IgD-negative memory B cell (primary cell): ENCODE measurements around the gene PYROXD2. TPM values are rescaled to one million over a fixed set of nuclear protein-coding genes. Genes with fewer than 3 reads are reported as not detected.

Source experiments
- H3K27ac Mint-ChIP-seq, 3 donors: one replicate each; pipeline ENCODE4 v1.8.0; 2020 to 2022; ENCODE audit warnings: mild to moderate bottlenecking in 3 of 3, mixed read lengths in 3 of 3, moderate library complexity in 1 of 3
- H3K27me3 Mint-ChIP-seq: one replicate; pipeline ENCODE4 v1.8.0; 2021; ENCODE audit warnings: mixed read lengths
- H3K36me3 Mint-ChIP-seq: one replicate; pipeline ENCODE4 v1.8.0; 2020; ENCODE audit warnings: mild to moderate bottlenecking, mixed read lengths
- H3K4me1 Mint-ChIP-seq, 3 donors: one replicate each; pipeline ENCODE4 v1.8.0; 2020 to 2022; ENCODE audit warnings: mixed read lengths in 3 of 3, mild to moderate bottlenecking in 1 of 3
- H3K4me3 Mint-ChIP-seq, 4 donors: one replicate each; pipeline ENCODE4 v1.8.0; 2020 to 2022; ENCODE audit warnings: mild to moderate bottlenecking in 4 of 4, mixed read lengths in 4 of 4, moderate library complexity in 3 of 4
- H3K9me3 Mint-ChIP-seq, 3 donors: one replicate each; pipeline ENCODE4 v1.8.0; 2020 to 2021; ENCODE audit warnings: mixed read lengths in 3 of 3, mild to moderate bottlenecking in 1 of 3
- polyA plus RNA-seq: library from polyadenylated mRNA; unstranded; fragments of 300-500 nt; fragmentation: Illumina TruSeq; gene quantifications from one replicate; pipeline ENCODE4 v1.2.3, GENCODE V29; 2021

PYROXD2 gene
- polyA plus RNA-seq, 1 donor from 2014 or later, result 0.58 TPM

DNA sequence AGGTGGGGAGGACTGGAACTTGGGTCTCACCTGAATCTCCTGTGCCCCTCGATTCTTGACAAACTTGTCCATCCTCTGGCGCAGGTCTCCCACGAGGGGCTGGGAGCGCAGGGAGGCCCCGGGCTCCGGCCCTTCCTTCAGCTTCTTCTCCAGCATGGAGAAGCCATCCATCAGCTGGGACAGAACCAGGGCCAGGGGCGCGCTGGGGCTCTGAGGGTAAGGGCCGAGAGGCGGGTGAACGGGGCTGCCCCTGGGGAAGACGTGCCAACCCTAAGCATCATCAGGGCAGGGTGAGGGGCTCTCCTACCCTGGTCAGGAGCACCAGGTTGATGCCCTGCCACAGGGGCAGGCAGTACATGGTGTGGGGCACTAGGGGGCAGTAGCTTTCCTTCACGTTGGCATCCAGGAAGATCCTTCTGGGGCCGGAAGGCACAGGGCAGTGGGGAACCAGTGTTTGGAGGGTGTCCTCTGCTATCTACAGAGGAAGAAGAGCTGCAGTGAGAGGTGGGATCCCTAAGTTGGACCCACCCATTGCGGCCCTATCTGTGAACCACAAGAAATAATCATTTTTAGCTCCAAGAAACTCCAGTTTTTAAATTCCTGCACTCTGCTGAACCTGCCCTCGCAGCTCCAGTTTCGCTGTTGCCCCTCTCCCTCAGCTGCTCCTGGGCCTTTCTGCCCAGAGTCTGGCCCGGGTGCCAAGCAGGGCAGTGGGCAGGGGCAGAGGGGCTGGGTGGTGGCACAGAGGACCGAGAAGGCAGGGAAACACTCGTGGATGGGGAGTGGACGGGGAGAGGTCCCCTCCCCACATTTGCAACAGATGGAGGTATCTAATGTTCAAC, 10.8 kb upstream of the PYROXD2 start:
- Mint-ChIP-seq H3K9me3 (no peaks in the 10 kb centered on the region), H3K4me1 (peaks cover 0 to 3% (median 0%) of the 10 kb centered on the region in 3 donors), H3K4me3 (no peak overlapping the region), H3K36me3 (no peaks in the 10 kb centered on the region), H3K27ac (no peak overlapping the region), H3K27me3 (no peaks in the 10 kb centered on the region)

GRCh38 chr10:98424295-98425254, 9.6 kb upstream of the PYROXD2 start:
- no peak overlapping the region for H3K4me3 Mint-ChIP-seq
- H3K36me3 Mint-ChIP-seq, result no peaks in the 10 kb centered on the region
- no peak overlapping the region for H3K27ac Mint-ChIP-seq
- H3K9me3 Mint-ChIP-seq, result no peaks in the 10 kb centered on the region
- H3K27me3 Mint-ChIP-seq, result no peaks in the 10 kb centered on the region
- peaks cover 0 to 3% (median 0%) of the 10 kb centered on the region in 3 donors for H3K4me1 Mint-ChIP-seq

DNA sequence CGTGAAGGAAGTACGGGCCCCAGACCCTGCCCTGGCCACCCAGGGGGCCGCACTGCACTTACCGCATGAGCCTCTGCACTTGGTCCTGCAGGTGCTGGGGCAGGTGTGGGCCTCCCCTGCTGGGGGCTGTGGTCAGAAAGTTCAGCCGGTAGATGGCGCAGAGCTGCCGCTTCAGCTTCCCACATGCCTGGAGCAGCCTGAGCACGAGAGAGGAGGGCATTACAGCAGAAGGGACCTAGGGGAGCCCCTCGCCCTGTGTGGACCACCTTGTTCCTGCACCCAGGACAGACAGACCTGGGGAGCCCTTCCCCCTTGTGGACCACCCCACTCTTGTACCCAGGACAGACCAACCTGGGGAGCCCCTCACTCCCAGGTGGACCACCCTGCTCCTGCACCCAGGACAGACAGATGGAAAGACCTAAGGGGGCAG, 8.7 kb upstream of the PYROXD2 start:
- H3K27ac Mint-ChIP-seq, result no peak overlapping the region
- peaks cover 0 to 3% (median 0%) of the 10 kb centered on the region in 3 donors for H3K4me1 Mint-ChIP-seq
- no peaks in the 10 kb centered on the region for H3K9me3 Mint-ChIP-seq
- H3K36me3 Mint-ChIP-seq, result no peaks in the 10 kb centered on the region
- H3K4me3 Mint-ChIP-seq, result no peak overlapping the region
- no peaks in the 10 kb centered on the region for H3K27me3 Mint-ChIP-seq

DNA sequence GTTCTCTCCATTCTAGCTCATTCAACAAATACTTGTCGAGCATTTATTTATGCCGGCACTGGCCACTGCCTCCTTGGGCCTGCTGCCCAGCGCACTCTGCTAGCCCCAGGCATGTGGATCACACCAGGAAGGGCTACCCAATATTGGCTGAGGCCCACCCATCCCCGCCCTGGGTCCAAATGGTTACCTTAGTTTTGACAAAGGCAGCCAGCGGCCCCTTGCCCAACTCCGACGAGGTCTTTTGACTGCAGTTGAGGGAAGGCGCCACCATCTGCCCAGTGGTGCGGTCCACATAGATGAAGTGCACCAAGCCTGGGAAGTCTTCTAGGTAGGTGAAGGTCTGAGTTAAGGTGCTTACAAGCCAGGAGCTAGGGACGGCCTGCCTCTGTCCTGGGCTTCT, 7.2 kb upstream of the PYROXD2 start:
- Mint-ChIP-seq H3K27me3 (no peaks in the 10 kb centered on the region), H3K4me3 (no peak overlapping the region), H3K9me3 (no peaks in the 10 kb centered on the region), H3K36me3 (no peaks in the 10 kb centered on the region), H3K27ac (no peak overlapping the region), H3K4me1 (peaks cover 0 to 3% (median 0%) of the 10 kb centered on the region in 3 donors)

DNA sequence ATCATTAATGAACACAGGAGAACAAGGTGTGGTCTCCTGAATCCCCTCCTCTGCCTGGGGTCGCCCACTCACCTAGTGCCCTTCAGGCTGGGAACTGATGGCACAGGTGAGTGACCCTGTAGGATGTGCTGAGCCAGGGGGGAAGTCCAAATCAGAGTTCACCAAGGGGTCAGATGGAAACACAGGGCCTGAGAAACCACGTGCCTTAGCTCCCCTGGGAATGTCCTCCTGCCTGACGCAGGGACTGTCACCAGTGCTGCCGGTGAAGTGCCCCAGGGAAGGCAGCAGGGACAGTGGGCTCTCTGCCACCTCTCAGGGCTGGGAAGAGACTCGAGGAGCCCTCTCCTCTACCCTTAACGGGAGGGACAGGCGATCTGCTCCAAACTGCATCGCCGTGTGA, 5.8 kb upstream of the PYROXD2 start:
- Mint-ChIP-seq H3K27me3 (no peaks in the 10 kb centered on the region), H3K36me3 (no peaks in the 10 kb centered on the region), H3K4me3 (no peak overlapping the region), H3K4me1 (peaks cover 0 to 4% (median 3%) of the 10 kb centered on the region in 3 donors), H3K27ac (no peak overlapping the region), H3K9me3 (no peaks in the 10 kb centered on the region)

- no peaks in the 10 kb centered on the region for H3K27me3 Mint-ChIP-seq
- H3K27ac Mint-ChIP-seq, result peak overlapping the region in 1 of 3 donors; percentile 78
- peaks cover 0 to 5% (median 3%) of the 10 kb centered on the region in 3 donors for H3K4me1 Mint-ChIP-seq
- H3K9me3 Mint-ChIP-seq, result no peaks in the 10 kb centered on the region
- H3K4me3 Mint-ChIP-seq, result no peak overlapping the region
- no peaks in the 10 kb centered on the region for H3K36me3 Mint-ChIP-seq
These were observed 4.7 kb upstream of the PYROXD2 start for GRCh38 chr10:98419469-98420261.

DNA sequence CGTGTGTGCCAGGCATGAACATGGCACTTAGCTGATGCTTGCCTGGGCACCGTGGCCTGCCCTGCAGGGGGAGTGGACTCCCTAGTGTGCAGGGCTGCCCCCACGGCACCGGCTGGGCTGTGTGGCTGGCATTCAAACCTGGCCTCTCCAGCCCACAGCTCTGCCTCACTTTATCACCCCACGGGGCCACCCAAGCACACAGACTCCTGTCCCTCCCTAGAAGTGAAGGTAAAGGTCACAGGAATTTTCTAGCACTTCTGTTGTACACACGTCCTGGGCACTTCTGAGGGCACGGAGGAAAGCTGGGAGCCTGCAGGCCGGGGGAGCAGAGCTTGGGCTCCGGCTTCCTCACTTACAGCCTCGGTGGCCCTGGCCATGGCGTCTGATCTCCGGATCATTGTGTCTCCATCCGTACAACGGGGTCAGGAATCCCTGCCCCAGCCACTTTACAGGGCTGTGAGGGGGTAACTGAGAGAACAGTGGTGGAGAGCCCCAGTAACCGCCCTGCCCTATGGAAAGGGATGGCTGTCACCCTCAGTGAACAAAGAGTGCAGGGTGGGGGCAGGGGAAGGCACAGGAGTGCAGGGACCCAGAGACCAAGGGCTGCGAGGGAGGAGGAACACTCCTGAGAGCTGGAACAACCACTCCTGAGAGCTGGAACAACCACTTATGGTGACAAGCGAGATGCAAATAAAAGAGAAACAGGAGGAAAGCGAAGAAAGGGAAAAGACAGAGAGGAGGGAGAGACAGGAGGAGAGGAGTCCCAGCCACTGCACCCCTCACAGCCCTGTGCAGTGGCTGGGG, 3.9 kb upstream of the PYROXD2 start:
- H3K9me3 Mint-ChIP-seq, result no peaks in the 10 kb centered on the region
- H3K4me1 Mint-ChIP-seq, result peaks cover 0 to 5% (median 3%) of the 10 kb centered on the region in 3 donors
- H3K36me3 Mint-ChIP-seq, result no peaks in the 10 kb centered on the region
- H3K4me3 Mint-ChIP-seq, result no peak overlapping the region
- H3K27ac Mint-ChIP-seq, result no peak overlapping the region
- no peaks in the 10 kb centered on the region for H3K27me3 Mint-ChIP-seq

DNA sequence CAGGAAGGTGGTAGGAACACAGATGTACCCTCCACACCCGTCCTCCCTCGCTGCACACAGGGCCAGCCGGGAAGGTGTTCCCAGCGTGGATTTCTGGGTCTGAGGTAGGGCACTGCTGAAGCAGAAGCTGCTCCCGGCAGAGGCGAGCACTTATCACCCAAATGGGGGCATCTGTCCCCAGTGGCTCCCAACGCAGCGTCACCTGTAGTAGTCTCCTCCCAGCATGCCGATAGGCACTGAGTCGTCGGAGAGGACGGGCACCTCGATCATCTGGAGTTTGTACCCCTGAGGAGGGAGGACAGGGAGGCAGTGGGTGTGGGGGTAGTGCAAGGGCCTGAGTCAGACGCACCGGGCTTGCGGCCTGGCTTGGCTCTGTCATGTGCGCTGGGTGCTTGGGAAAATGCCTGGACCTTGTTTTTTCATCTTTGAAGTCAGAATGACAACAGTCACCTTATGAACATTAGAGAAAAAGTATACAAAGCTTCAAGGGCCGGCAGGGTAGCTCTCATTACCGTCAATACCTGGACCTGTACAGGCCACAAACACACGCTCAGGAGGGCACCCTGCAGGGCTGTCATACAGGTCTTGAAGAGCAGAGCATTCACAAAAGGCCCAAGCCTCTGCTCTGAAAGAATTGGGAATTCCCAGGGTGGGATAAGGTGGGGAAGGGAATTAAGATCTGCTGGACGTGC, 3.1 kb upstream of the PYROXD2 start:
- Mint-ChIP-seq H3K4me1 (peaks cover 0 to 5% (median 3%) of the 10 kb centered on the region in 3 donors), H3K9me3 (no peaks in the 10 kb centered on the region), H3K36me3 (no peaks in the 10 kb centered on the region), H3K4me3 (peak overlapping the region in 1 of 4 donors; percentile 39), H3K27me3 (no peaks in the 10 kb centered on the region), H3K27ac (no peak overlapping the region)

- Mint-ChIP-seq H3K4me3 (no peak overlapping the region), H3K27ac (no peak overlapping the region), H3K36me3 (no peaks in the 10 kb centered on the region), H3K27me3 (no peaks in the 10 kb centered on the region), H3K9me3 (no peaks in the 10 kb centered on the region), H3K4me1 (peaks cover 0 to 5% (median 3%) of the 10 kb centered on the region in 3 donors)
These were observed 2.5 kb upstream of the PYROXD2 start for GRCh38 chr10:98417481-98417959.

DNA sequence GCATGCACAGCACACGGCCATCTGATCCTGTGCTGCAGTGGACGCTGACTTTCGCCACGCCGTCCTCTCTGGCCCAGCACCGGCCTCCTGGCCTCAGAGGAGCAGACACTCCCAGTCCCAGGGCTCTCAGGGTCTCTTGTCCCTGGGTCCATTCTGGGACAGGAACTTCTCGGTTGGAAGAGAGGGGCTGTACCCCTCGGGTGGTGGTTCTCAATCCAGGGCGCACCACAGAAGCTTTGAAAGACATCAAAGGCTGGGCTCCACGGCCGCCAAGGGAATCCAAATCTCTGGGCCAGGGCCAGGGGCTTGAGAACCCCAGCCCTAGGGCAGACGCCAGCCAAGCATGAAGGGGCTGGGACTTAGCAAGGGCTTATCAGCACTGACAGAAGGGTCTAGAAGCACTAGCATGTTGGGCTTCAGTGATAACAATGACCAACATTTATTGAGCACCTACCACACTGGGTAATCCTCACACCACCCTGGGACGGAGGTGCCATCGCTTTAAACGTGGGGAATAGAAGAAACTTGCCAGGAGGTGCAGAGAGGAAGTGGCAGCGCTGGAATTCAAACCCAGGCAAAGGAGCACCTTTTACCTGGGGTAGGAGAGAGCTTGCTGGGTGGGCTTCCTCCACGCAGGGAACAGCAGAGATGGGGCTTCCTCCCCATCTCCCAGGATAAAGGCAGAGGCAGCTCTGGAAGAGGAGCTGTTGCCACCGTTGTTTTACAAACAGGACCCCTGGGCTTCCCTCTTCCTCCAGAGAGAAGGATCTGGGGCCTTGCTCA, 1.8 kb upstream of the PYROXD2 start:
- peak overlapping the region in 2 of 3 donors; percentile 53 to 64 for H3K27ac Mint-ChIP-seq
- no peaks in the 10 kb centered on the region for H3K36me3 Mint-ChIP-seq
- peaks cover 0 to 5% (median 5%) of the 10 kb centered on the region in 3 donors for H3K4me1 Mint-ChIP-seq
- peak overlapping the region in 1 of 4 donors; percentile 33 for H3K4me3 Mint-ChIP-seq
- no peaks in the 10 kb centered on the region for H3K27me3 Mint-ChIP-seq
- no peaks in the 10 kb centered on the region for H3K9me3 Mint-ChIP-seq

DNA sequence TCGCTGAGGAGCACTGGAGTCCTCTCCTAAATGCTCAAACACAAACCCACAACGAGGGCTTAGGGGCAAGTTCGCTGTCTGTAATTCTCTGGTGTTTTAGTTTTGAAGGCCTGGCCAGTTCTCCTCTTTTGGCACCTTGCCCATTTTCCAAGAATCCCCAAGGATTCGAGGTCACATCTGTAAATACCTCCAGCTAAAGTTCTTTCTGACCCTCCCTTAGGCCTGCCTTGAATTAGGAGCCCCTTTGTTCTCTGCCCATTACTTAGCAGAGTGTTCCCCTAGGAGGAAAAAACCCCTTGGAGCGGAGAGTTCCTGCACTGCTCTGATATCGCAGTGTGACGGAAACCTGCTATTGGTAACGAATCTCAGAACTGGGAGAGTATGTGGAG, 743 bp upstream of the PYROXD2 start:
- no peaks in the 10 kb centered on the region for H3K9me3 Mint-ChIP-seq
- H3K4me1 Mint-ChIP-seq, result peaks cover 0 to 5% (median 2%) of the 10 kb centered on the region in 3 donors
- H3K36me3 Mint-ChIP-seq, result no peaks in the 10 kb centered on the region
- no peaks in the 10 kb centered on the region for H3K27me3 Mint-ChIP-seq
- H3K4me3 Mint-ChIP-seq, result peak overlapping the region in 1 of 4 donors; percentile 23
- peak overlapping the region in 1 of 3 donors; percentile 91 for H3K27ac Mint-ChIP-seq

DNA sequence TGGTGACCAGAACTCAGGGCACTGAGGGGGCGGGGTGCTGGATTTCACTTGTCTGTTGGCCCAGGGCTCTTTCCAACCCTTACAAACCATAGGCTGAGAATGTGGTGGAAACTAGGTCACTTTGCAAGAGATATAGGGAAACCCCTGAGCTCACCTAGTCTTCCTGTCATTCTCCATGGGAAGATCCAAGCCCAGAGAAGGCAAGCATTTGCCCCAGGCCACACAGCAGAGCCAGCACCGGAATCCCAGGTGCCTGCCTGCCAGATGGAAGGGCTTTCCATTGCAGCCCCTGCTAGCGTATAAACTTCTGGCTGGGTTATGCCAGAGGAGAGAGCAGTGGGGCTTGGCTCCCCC, 427 bp downstream of the PYROXD2 start:
- Mint-ChIP-seq H3K9me3 (no peaks in the 10 kb centered on the region), H3K4me1 (peaks cover 0 to 5% (median 2%) of the 10 kb centered on the region in 3 donors), H3K36me3 (no peaks in the 10 kb centered on the region), H3K4me3 (peak overlapping the region in 3 of 4 donors; percentile 54 to 74 (median 57)), H3K27ac (peak overlapping the region in 2 of 3 donors; percentile 71 to 91), H3K27me3 (no peaks in the 10 kb centered on the region)

GRCh38 chr10:98411768-98412167, 3.2 kb downstream of the PYROXD2 start:
- no peak overlapping the region for H3K4me3 Mint-ChIP-seq
- no peaks in the 10 kb centered on the region for H3K36me3 Mint-ChIP-seq
- H3K9me3 Mint-ChIP-seq, result no peaks in the 10 kb centered on the region
- H3K27me3 Mint-ChIP-seq, result no peaks in the 10 kb centered on the region
- no peak overlapping the region for H3K27ac Mint-ChIP-seq
- peaks cover 2 to 5% (median 4%) of the 10 kb centered on the region in 3 donors for H3K4me1 Mint-ChIP-seq
